A549 (cell line): ENCODE results near the gene TMCO6. TPM values are rescaled to one million over a fixed set of nuclear protein-coding genes. Genes with fewer than 3 reads are reported as not detected.

Source experiments
- ATAC-seq, 2 experiments: fragments of 200-7000 bp in 1 of 2; fragments of >200 bp in 1 of 2; cut with Nextera tagmentation in 1 of 2; cut with Tn5 transposase in 1 of 2; 3 replicates each; pipeline versions ENCODE4 v1.8.0 to v1.9.1; 2018 to 2020; ENCODE audit warnings: mild to moderate bottlenecking in 1 of 2, moderate library complexity in 1 of 2
- CTCF ChIA-PET: fragments of 300-600 bp; sonication (Branson Sonifier 250); formaldehyde crosslinking; extraction: SDS; loops from one replicate; lab custom pipeline; 2021; ENCODE audit warnings: antibody characterized with exemption, inconsistent platforms; lab: Yijun Ruan, JAX
- POLR2A ChIA-PET: fragments of 350-600 bp; formaldehyde crosslinking; extraction: SDS; loops from one replicate; lab custom pipeline; 2021; ENCODE audit warnings: antibody characterized with exemption, inconsistent platforms; lab: Yijun Ruan, JAX
- DNase-seq, 2 experiments: peaks; one replicate each; pipeline versions ENCODE4 v3.0.0 to v3.0.0-alpha.2; 2011 to 2016; ENCODE audit warnings: low read depth in 1 of 2, low spot score in 1 of 2
- FAIRE-seq: peaks from 2 replicates; lab custom pipeline; 2011; peaks lifted over from hg19 to GRCh38; lab: Jason Lieb, UNC
- H3K27ac ChIP-seq, 2 experiments: fragments of >200 bp; sonication (Bioruptor Twin); formaldehyde crosslinking; 3 replicates each; pipeline ENCODE4 v1.5.1; 2016 to 2017
- H3K4me1 ChIP-seq: fragments of >200 bp; sonication (Bioruptor Twin); formaldehyde crosslinking; 3 replicates; pipeline ENCODE4 v1.6.1; 2016
- H3K4me2 ChIP-seq: fragments of >200 bp; sonication (Bioruptor Twin); formaldehyde crosslinking; 3 replicates; pipeline ENCODE4 v1.6.1; 2016
- H3K4me3 ChIP-seq: fragments of >200 bp; sonication (Bioruptor Twin); formaldehyde crosslinking; 3 replicates; pipeline ENCODE4 v1.5.1; 2016
- H3K9me3 ChIP-seq: fragments of >200 bp; sonication (Bioruptor Twin); formaldehyde crosslinking; 3 replicates; pipeline ENCODE4 v1.6.1; 2016
- BCL3 ChIP-seq: fragments of >200 bp; sonication (Bioruptor Twin); formaldehyde crosslinking; IDR thresholded peaks from 3 replicates; pipeline ENCODE4 v1.6.1; 2016
- BHLHE40 ChIP-seq: IDR thresholded peaks from 2 replicates; pipeline ENCODE4 v1.6.1; 2012; ENCODE audit warnings: low read depth, low read length, inconsistent platforms
- CHD2 ChIP-seq: fragments of 150-350 bp; IDR thresholded peaks from 2 replicates; pipeline ENCODE4 v1.6.1; 2014; ENCODE audit warnings: low read length; ENCODE audit not compliant: partially characterized antibody
- FOSB ChIP-seq: fragments of 250-450 bp; sonication (Bioruptor Pico); IDR thresholded peaks from 2 replicates; pipeline ENCODE4 v1.5.0; 2020; ENCODE audit warnings: mild to moderate bottlenecking, moderate library complexity
- FOSL2 ChIP-seq, 2 experiments: fragments of 450-650 bp in 1 of 2; fragments of >200 bp in 1 of 2; sonication (Bioruptor Twin) in 1 of 2; formaldehyde crosslinking; IDR thresholded peaks; 2 replicates each; pipeline versions ENCODE4 v1.5.0 to v1.6.1; 2016 to 2020; ENCODE audit warnings: mild to moderate bottlenecking in 1 of 2, moderate library complexity in 1 of 2
- FOXS1 ChIP-seq: fragments of 250-450 bp; sonication (Bioruptor Pico); IDR thresholded peaks from 2 replicates; pipeline ENCODE4 v1.5.0; 2020; ENCODE audit warnings: mild to moderate bottlenecking, moderate library complexity
- HDAC2 ChIP-seq: fragments of 200-600 bp; sonication (generic); IDR thresholded peaks from 2 replicates; pipeline ENCODE4 v1.6.1; 2016
- HMGXB4 ChIP-seq: fragments of 250-450 bp; sonication (Bioruptor Pico); IDR thresholded peaks from 2 replicates; pipeline ENCODE4 v1.5.0; 2021; ENCODE audit warnings: mild to moderate bottlenecking, moderate library complexity, borderline replicate concordance
- HOXA7 ChIP-seq: fragments of 250-450 bp; sonication (Bioruptor Pico); IDR thresholded peaks from 2 replicates; pipeline ENCODE4 v1.5.0; 2020; ENCODE audit warnings: mild to moderate bottlenecking, moderate library complexity
- HOXB13 ChIP-seq: fragments of 250-450 bp; sonication (Bioruptor Pico); IDR thresholded peaks from 2 replicates; pipeline ENCODE4 v1.5.0; 2020; ENCODE audit warnings: low read depth, mild to moderate bottlenecking, moderate library complexity
- HOXB5 ChIP-seq: fragments of 250-450 bp; sonication (Bioruptor Pico); IDR thresholded peaks from 2 replicates; pipeline ENCODE4 v1.5.0; 2020; ENCODE audit warnings: mild to moderate bottlenecking, moderate library complexity
- JUNB ChIP-seq: fragments of >200 bp; sonication (Bioruptor Twin); formaldehyde crosslinking; IDR thresholded peaks from 2 replicates; pipeline ENCODE4 v1.6.1; 2016
- NPAS2 ChIP-seq: fragments of 250-450 bp; sonication (Bioruptor Pico); IDR thresholded peaks from 2 replicates; pipeline ENCODE4 v1.8.0; 2022; ENCODE audit warnings: mild to moderate bottlenecking, moderate library complexity, borderline replicate concordance
- POLR2A ChIP-seq: IDR thresholded peaks from 2 replicates; pipeline ENCODE4 v1.6.1; 2012; ENCODE audit warnings: mild to moderate bottlenecking, low read length
- POLR2AphosphoS2 ChIP-seq: conservative IDR thresholded peaks from 2 replicates; pipeline ENCODE4 v1.6.1; 2012; ENCODE audit warnings: low read length, improper control_type of control experiment, inconsistent platforms
- RARB ChIP-seq: fragments of 250-450 bp; sonication (Bioruptor Pico); IDR thresholded peaks from 2 replicates; pipeline ENCODE4 v1.8.0; 2021; ENCODE audit warnings: mild to moderate bottlenecking, moderate library complexity
- RNF2 ChIP-seq: fragments of 200-600 bp; sonication (generic); IDR thresholded peaks from 2 replicates; pipeline ENCODE4 v1.6.1; 2016; ENCODE audit warnings: low read depth, mild to moderate bottlenecking, antibody characterized with exemption, moderate library complexity, borderline replicate concordance
- SREBF2 ChIP-seq: fragments of 450-650 bp; IDR thresholded peaks from 2 replicates; pipeline ENCODE4 v1.6.1; 2014; ENCODE audit warnings: mild to moderate bottlenecking, moderate library complexity
- USF2 ChIP-seq: fragments of 450-650 bp; IDR thresholded peaks from 2 replicates; pipeline ENCODE4 v1.6.1; 2014; ENCODE audit warnings: antibody characterized with exemption
- WGBS: methylation state at CpG from one replicate; pipeline ENCODE4 v1.1.6; 2017; ENCODE audit errors: missing lambda C conversion rate; 5-methylcytosine and 5-hydroxymethylcytosine counted together
- polyA plus RNA-seq, 4 experiments: library from polyadenylated mRNA; depleted of rRNA in 3 of 4; stranded (reverse); fragments of >200 nt; fragmentation: RNase III in 1 of 4; extraction: RNeasy Plus Mini Kit Qiagen cat#74134 plus additional on column Dnase treatment in 1 of 4; gene quantifications; 2 replicates in 3 of 4; 3 replicates in 1 of 4; pipeline ENCODE4 v1.2.3, GENCODE V29; 2011 to 2017

TMCO6 gene
- polyA plus RNA-seq, 2 of the 4 experiments (the other 2 are of a cell fraction): 11.8 to 16.1 TPM

- WGBS: 27% methylated on average over 15 of the region's 16 CpGs
- Histone ChIP-seq H3K4me3 (0 out of 3 replicates have a peak within 1 kb of the TSS, but pooled peaks have one; percentile 5), H3K27ac (peak within 1 kb of the TSS; percentile 45 to 83), H3K4me2 (peak within 1 kb of the TSS; percentile 58), H3K4me1 (peaks cover 32% of the 10 kb centered on the region), H3K9me3 (peaks cover 9% of the 10 kb centered on the region)
- FAIRE-seq: no peak
- peak; percentile 79 to 86 for DNase-seq
- TF ChIP-seq FOSL2 (IDR thresholded peaks at IDR 0.05) (no peak), FOSL2 (CRISPR knock-in tag; IDR thresholded peaks at IDR 0.05) (peak; percentile 86), HOXA7 (CRISPR knock-in tag) (no peak), HOXB5 (CRISPR knock-in tag) (no peak), BHLHE40 (no peak), SREBF2 (no peak)
- ChIA-PET POLR2A (interaction anchor here (2.7 kb wide), 1 partner anchor 14 kb away, joined by 13 read pairs; the partner anchor contains the start of genes IK and NDUFA2), CTCF (interaction anchor here (1.0 to 3.9 kb wide), 3 partner anchors 10 to 86 kb away, joined by 5 to 21 read pairs (median 6); partner anchors contain the start of gene EIF4EBP3)
- ATAC-seq: peak; percentile 90
Measured at GRCh38 chr5:140633021-140633471, 6.2 kb upstream of the TMCO6 start, which contains the start of gene CD14. Gene CD14, minus strand, starts transcription at chr5:140633175. Its CDS starts 104 bp downstream, at chr5:140633071.

GRCh38 chr5:140633501-140633900 lies 5.8 kb upstream of the TMCO6 start:
- Histone ChIP-seq H3K4me1 (peaks cover 35% of the 10 kb centered on the region), H3K27ac (peak overlapping the region; percentile 45 to 83), H3K4me2 (peak overlapping the region; percentile 58), H3K9me3 (peaks cover 4% of the 10 kb centered on the region), H3K4me3 (no peak overlapping the region)
- FAIRE-seq (no peak), DNase-seq (no peak), ATAC-seq (no peak)
- WGBS: 91% methylated on average over 2 of the region's 2 CpGs
- ChIA-PET POLR2A (interaction anchor here (0.7 to 2.7 kb wide), 2 partner anchors 14 to 86 kb away, joined by 3 to 13 read pairs; partner anchors contain the start of genes EIF4EBP3, IK and NDUFA2), CTCF (interaction anchor here (1.8 to 3.9 kb wide), 2 partner anchors 11 to 87 kb away, joined by 6 to 21 read pairs; partner anchors contain the start of gene EIF4EBP3)
- TF ChIP-seq HOXA7 (CRISPR knock-in tag): no peak
- TF ChIP-seq FOXS1 (CRISPR knock-in tag): no peak
- TF ChIP-seq NPAS2: no peak

GRCh38 chr5:140634103-140634502 lies 5.1 kb upstream of the TMCO6 start:
- no peak for FAIRE-seq
- POLR2A ChIA-PET: interaction anchor here (0.7 to 2.7 kb wide), 2 partner anchors 13 to 86 kb away, joined by 3 to 13 read pairs; partner anchors contain the start of genes EIF4EBP3, IK and NDUFA2
- H3K4me2 ChIP-seq: peak overlapping the region; percentile 58; the same call in 1 of the 3 replicates
- TF ChIP-seq HOXB5 (CRISPR knock-in tag) (no peak), JUNB (no peak), RNF2 (no peak), POLR2AphosphoS2 (no peak), BCL3 (no peak), FOSB (CRISPR knock-in tag) (no peak), CHD2 (no peak), POLR2A (no peak), HOXB13 (no peak), USF2 (no peak), HDAC2 (no peak), HMGXB4 (CRISPR knock-in tag) (no peak), SREBF2 (no peak), RARB (CRISPR knock-in tag) (no peak)
- TF ChIP-seq, all 56 proteins: peak for 0
- no peaks in the 10 kb centered on the region for H3K9me3 ChIP-seq
- H3K27ac ChIP-seq: peak overlapping the region; percentile 45 to 83; a peak in 4 of 6 replicates
- CTCF ChIA-PET: interaction anchor here (1.1 to 3.9 kb wide), 5 partner anchors 11 to 268 kb away, joined by 4 to 21 read pairs (median 6); partner anchors contain the start of gene EIF4EBP3
- WGBS: 41% methylated on average over 3 of the region's 3 CpGs
- ATAC-seq (no peak), DNase-seq (no peak)
- no peak overlapping the region for H3K4me3 ChIP-seq
- H3K4me1 ChIP-seq: peaks cover 39% of the 10 kb centered on the region
